MM.1S (cell line): ENCODE measurements around the gene PORCN.

ENCODE experiments used
- DNase-seq: peaks from one replicate; pipeline ENCODE4 v3.0.0-alpha.2; 2015
- H2AFZ ChIP-seq: fragments of 300-600 bp; sonication (generic); 2 replicates; pipeline ENCODE4 v1.6.0; 2016; ENCODE audit warnings: antibody characterized with exemption, low read length
- H3F3A ChIP-seq: fragments of 300-600 bp; sonication (generic); 2 replicates; pipeline ENCODE4 v1.6.1; 2016; ENCODE audit warnings: mild to moderate bottlenecking, antibody characterized with exemption, low read length, moderate library complexity, mixed read lengths; ENCODE audit not compliant: insufficient read depth
- H3K27ac ChIP-seq: fragments of 300-600 bp; sonication (generic); 2 replicates; pipeline ENCODE4 v1.5.1; 2016; ENCODE audit warnings: mild to moderate bottlenecking, low read length
- H3K27me3 ChIP-seq: fragments of 300-600 bp; sonication (generic); replicated peaks from 2 replicates; pipeline ENCODE4 v1.6.0; 2016; ENCODE audit warnings: low read length; ENCODE audit not compliant: insufficient read depth
- H3K36me3 ChIP-seq: fragments of 300-600 bp; sonication (generic); replicated peaks from 2 replicates; pipeline ENCODE4 v1.6.1; 2016; ENCODE audit warnings: mild to moderate bottlenecking, low read length, mixed read lengths; ENCODE audit not compliant: insufficient read depth
- H3K4me1 ChIP-seq: fragments of 300-600 bp; sonication (generic); 2 replicates; pipeline ENCODE4 v1.6.1; 2016; ENCODE audit warnings: low read length, mixed read lengths
- H3K4me2 ChIP-seq: fragments of 300-600 bp; sonication (generic); 2 replicates; pipeline ENCODE4 v1.6.0; 2016; ENCODE audit warnings: low read depth, low read length
- H3K4me3 ChIP-seq: fragments of 300-600 bp; sonication (generic); 2 replicates; pipeline ENCODE4 v1.5.1; 2016; ENCODE audit warnings: low read length, mixed read lengths
- H3K79me2 ChIP-seq: fragments of 300-600 bp; sonication (generic); 2 replicates; pipeline ENCODE4 v1.6.1; 2016; ENCODE audit warnings: mixed run types, low read length, mixed read lengths
- H3K9ac ChIP-seq: fragments of 300-600 bp; sonication (generic); 2 replicates; pipeline ENCODE4 v1.6.1; 2016; ENCODE audit warnings: low read length, mixed read lengths
- H3K9me2 ChIP-seq: fragments of 300-600 bp; sonication (generic); replicated peaks from 2 replicates; pipeline ENCODE4 v1.6.1; 2016; ENCODE audit warnings: mild to moderate bottlenecking, low read length, mixed read lengths; ENCODE audit not compliant: insufficient read depth
- H3K9me3 ChIP-seq: fragments of 300-600 bp; sonication (generic); replicated peaks from 2 replicates; pipeline ENCODE4 v1.6.1; 2016; ENCODE audit warnings: mild to moderate bottlenecking, low read length, mixed read lengths; ENCODE audit not compliant: insufficient read depth
- H4K20me1 ChIP-seq: fragments of 300-600 bp; sonication (generic); 2 replicates; pipeline ENCODE4 v1.6.1; 2016; ENCODE audit warnings: mild to moderate bottlenecking, low read length, moderate library complexity, mixed read lengths; ENCODE audit not compliant: insufficient read depth
- EZH2 ChIP-seq: fragments of 300-600 bp; sonication (generic); optimal IDR thresholded peaks from 2 replicates; pipeline ENCODE3; 2017; ENCODE audit warnings: low read depth, mild to moderate bottlenecking, antibody characterized with exemption, low read length, mixed read lengths
- EZH2phosphoT487 ChIP-seq: fragments of 300-600 bp; sonication (generic); IDR thresholded peaks from 2 replicates; pipeline ENCODE4 v1.6.1; 2018; ENCODE audit warnings: antibody characterized with exemption, low read length
- TF ChIP-seq, protein P1 (sequence below): fragments of 300-600 bp; sonication (generic); IDR thresholded peaks from 2 replicates; pipeline ENCODE4 v1.5.1; 2016; ENCODE audit warnings: antibody characterized with exemption, low read length, mixed read lengths

Gene PORCN

DNA sequence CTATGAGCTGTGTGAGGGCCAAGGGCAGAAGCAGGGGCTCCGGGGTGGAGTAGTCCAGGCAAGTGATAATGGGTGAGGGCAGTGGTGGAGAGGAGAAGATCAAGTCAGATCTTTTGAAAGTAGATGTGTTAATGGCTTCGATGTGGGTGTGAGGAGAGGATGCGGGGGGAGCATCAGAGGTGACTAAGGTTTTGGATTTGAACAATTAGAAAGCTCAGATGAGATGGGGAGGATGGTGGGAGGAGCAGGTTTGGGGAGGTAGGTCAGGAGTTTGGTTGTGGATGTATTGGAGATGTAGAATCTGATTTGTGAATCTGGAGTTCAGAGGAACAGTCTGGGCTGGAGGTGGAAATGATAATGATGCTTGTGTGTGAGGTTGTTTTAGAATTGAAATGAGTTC is 28.2 kb upstream of the PORCN start:
- Histone ChIP-seq H3K4me1 (no peaks in the 10 kb centered on the region), H3K27ac (no peak overlapping the region), H3K4me3 (no peak overlapping the region), H2AFZ (no peak overlapping the region), H3F3A (no peaks in the 10 kb centered on the region), H3K9ac (no peak overlapping the region), H3K79me2 (peaks cover 32% of the 10 kb centered on the region), H3K36me3 (no peaks in the 10 kb centered on the region; the same call in 1 of the 2 replicates), H4K20me1 (no peaks in the 10 kb centered on the region), H3K27me3 (no peaks in the 10 kb centered on the region), H3K9me3 (no peaks in the 10 kb centered on the region), H3K4me2 (no peak overlapping the region), H3K9me2 (no peaks in the 10 kb centered on the region)
- DNase-seq, result no peak
- no peak for TF ChIP-seq EZH2phosphoT487

DNA sequence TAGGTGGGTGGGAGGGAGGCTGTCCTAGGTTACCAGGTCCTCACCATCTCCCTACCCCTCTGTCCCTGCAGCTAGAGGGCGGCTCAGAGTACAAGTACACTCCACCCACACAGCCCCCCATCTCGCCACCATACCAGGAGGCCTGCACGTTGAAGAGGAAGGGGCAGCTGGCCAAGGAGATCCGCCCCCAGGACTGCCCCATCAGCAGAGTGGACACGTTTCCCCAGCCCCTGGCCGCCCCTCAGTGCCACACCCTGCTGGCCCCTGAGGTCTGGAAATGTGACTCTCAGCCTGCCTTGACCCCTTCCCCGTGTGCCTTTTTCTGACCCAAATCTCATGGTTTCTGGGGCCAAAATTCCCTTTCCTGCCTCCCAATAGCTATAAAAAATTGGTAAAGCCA is 26.3 kb upstream of the PORCN start:
- Histone ChIP-seq H3K4me2 (no peak overlapping the region), H3K9me2 (no peaks in the 10 kb centered on the region), H3F3A (no peaks in the 10 kb centered on the region), H3K9ac (no peak overlapping the region), H3K27me3 (no peaks in the 10 kb centered on the region), H3K36me3 (no peaks in the 10 kb centered on the region; the same call in 1 of the 2 replicates), H3K4me3 (no peak overlapping the region), H3K9me3 (no peaks in the 10 kb centered on the region), H3K27ac (no peak overlapping the region), H3K4me1 (no peaks in the 10 kb centered on the region), H2AFZ (no peak overlapping the region), H4K20me1 (no peaks in the 10 kb centered on the region), H3K79me2 (peaks cover 12% of the 10 kb centered on the region)
- TF ChIP-seq EZH2phosphoT487, result no peak
- no peak for TF ChIP-seq EZH2
- TF ChIP-seq, protein P1, sequence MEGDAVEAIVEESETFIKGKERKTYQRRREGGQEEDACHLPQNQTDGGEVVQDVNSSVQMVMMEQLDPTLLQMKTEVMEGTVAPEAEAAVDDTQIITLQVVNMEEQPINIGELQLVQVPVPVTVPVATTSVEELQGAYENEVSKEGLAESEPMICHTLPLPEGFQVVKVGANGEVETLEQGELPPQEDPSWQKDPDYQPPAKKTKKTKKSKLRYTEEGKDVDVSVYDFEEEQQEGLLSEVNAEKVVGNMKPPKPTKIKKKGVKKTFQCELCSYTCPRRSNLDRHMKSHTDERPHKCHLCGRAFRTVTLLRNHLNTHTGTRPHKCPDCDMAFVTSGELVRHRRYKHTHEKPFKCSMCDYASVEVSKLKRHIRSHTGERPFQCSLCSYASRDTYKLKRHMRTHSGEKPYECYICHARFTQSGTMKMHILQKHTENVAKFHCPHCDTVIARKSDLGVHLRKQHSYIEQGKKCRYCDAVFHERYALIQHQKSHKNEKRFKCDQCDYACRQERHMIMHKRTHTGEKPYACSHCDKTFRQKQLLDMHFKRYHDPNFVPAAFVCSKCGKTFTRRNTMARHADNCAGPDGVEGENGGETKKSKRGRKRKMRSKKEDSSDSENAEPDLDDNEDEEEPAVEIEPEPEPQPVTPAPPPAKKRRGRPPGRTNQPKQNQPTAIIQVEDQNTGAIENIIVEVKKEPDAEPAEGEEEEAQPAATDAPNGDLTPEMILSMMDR, result no peak
- DNase-seq, result no peak

- H3K79me2 ChIP-seq, result no peaks in the 10 kb centered on the region
- H3K27ac ChIP-seq, result no peak overlapping the region
- no peak overlapping the region for H3K9ac ChIP-seq
- H3K9me2 ChIP-seq, result no peaks in the 10 kb centered on the region
- no peaks in the 10 kb centered on the region for H3K9me3 ChIP-seq
- H3K4me2 ChIP-seq, result no peak overlapping the region
- no peak for DNase-seq
- no peak overlapping the region for H3K4me3 ChIP-seq
- no peak overlapping the region for H2AFZ ChIP-seq
- no peaks in the 10 kb centered on the region for H3K4me1 ChIP-seq
- TF ChIP-seq, protein P1, result no peak
- TF ChIP-seq EZH2phosphoT487 (no peak), EZH2 (no peak)
- H3F3A ChIP-seq, result no peaks in the 10 kb centered on the region
- H3K36me3 ChIP-seq, result no peaks in the 10 kb centered on the region; the same call in 1 of the 2 replicates
- H3K27me3 ChIP-seq, result no peaks in the 10 kb centered on the region
- no peaks in the 10 kb centered on the region for H4K20me1 ChIP-seq
Measured at GRCh38 chrX:48487362-48487798, 21.4 kb upstream of the PORCN start.

GRCh38 chrX:48488034-48488433 is 20.8 kb upstream of the PORCN start:
- Histone ChIP-seq H3K9me2 (no peaks in the 10 kb centered on the region), H3K4me1 (no peaks in the 10 kb centered on the region), H3K4me3 (no peak overlapping the region), H3K27ac (no peak overlapping the region), H3K4me2 (no peak overlapping the region), H3K27me3 (no peaks in the 10 kb centered on the region), H4K20me1 (no peaks in the 10 kb centered on the region), H3K9ac (no peak overlapping the region), H3K79me2 (no peaks in the 10 kb centered on the region), H3K9me3 (no peaks in the 10 kb centered on the region), H3K36me3 (no peaks in the 10 kb centered on the region; the same call in 1 of the 2 replicates), H3F3A (no peaks in the 10 kb centered on the region), H2AFZ (no peak overlapping the region)
- DNase-seq, result no peak
- TF ChIP-seq EZH2, result no peak
- no peak for TF ChIP-seq EZH2phosphoT487
- TF ChIP-seq, protein P1, result no peak
